Measurements from ENCODE around the gene ISYNA1.

DNA sequence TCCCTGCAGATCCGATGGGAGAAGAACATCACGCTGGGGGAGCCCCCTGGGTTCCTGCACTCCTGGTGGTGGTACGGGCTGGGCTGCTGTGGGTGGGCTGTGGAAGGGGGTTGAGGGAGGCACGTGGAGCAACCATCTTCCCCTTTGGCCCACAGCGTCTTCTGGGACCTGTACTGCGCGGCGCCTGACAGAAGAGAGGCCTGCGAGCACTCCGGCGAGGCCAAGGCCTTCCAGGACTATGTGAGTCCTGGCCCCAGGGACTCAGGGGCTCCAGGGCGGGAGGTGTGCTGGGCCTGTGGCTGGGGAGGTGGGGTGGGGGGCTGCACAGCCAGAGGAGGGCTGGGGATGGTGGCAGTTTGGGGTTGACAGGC, 10.2 kb downstream of the ISYNA1 start:
- TF ChIP-seq CTCF (IDR thresholded peaks at IDR 0.05; ENCODE audit: low read depth, low read length, poor library complexity, severe bottlenecking) (no peak), EZH2phosphoT487 (IDR thresholded peaks at IDR 0.05; ENCODE audit: borderline replicate concordance, low read length) (no peak)

Measured in DOHH2 (cell line).